Measurements from ENCODE around the gene IPPK. TPM values are rescaled to one million over a fixed set of nuclear protein-coding genes. Genes with fewer than 3 reads are reported as not detected.

IPPK gene
- total and polyA plus RNA-seq, 2 of the 8 experiments (the other 6 are each of a cell fraction or from before 2014, with no cell fraction given), result 10.5 to 13.6 TPM

- no peak overlapping the region for H2BK15ac ChIP-seq (ENCODE audit: low read length)
- H2AK5ac ChIP-seq (ENCODE audit: low read depth, low read length), result no peak overlapping the region
- H4K20me1 ChIP-seq (replicated peaks in 1 of 2; ENCODE audit: control insufficient read depth in 1 of 2, insufficient read depth in 2 of 2, low read length in 2 of 2), result peaks cover 4 to 13% of the 10 kb centered on the region in 2 experiments
- H2BK20ac ChIP-seq (ENCODE audit: low read length), result no peak overlapping the region
- no peak overlapping the region for H3K4me3 ChIP-seq (ENCODE audit: extremely low read depth in 1 of 4, insufficient read depth in 2 of 4, low read depth in 3 of 4, low read length in 4 of 4)
- DNase-seq (ENCODE audit: low read depth in 1 of 2, low spot score in 2 of 2), result no peak
- no peak overlapping the region for H4K8ac ChIP-seq (ENCODE audit: extremely low read depth, insufficient read depth, low read length)
- peaks cover 18 to 35% (median 29%) of the 10 kb centered on the region in 4 experiments for H3K36me3 ChIP-seq (ENCODE audit: control insufficient read depth in 2 of 4, insufficient read depth in 4 of 4, low read length in 3 of 4)
- H3K14ac ChIP-seq (ENCODE audit: insufficient read length), result no peak overlapping the region
- no peak overlapping the region for H3K9ac ChIP-seq (replicated peaks in 1 of 4; ENCODE audit: extremely low read depth in 1 of 4, low read depth in 3 of 4, low read length in 3 of 4)
- H3K27ac ChIP-seq (ENCODE audit: low read depth, low read length), result no peak overlapping the region
- FAIRE-seq, result no peak
- H3K4me2 ChIP-seq (ENCODE audit: insufficient read depth in 1 of 2, low read depth in 2 of 2, low read length in 2 of 2), result no peak overlapping the region
- H4K5ac ChIP-seq (ENCODE audit: insufficient read length, low read depth, low read length), result no peak overlapping the region
- no peak overlapping the region for H2BK12ac ChIP-seq (ENCODE audit: low read depth, low read length)
- H3K79me2 ChIP-seq (ENCODE audit: control insufficient read depth in 1 of 2, insufficient read depth in 2 of 2, low read length in 2 of 2), result no peaks in the 10 kb centered on the region
- ChIA-PET CTCF (ENCODE audit: partially characterized antibody) (interaction anchor here (0.7 to 11.9 kb wide), 8 partner anchors 10 to 212 kb away, joined by 3 to 236 read pairs (median 3); partner anchors contain the start of gene IPPK), POLR2A (ENCODE audit: partially characterized antibody) (interaction anchor here (0.6 kb wide), 1 partner anchor 28 kb away, joined by 3 read pairs; no protein-coding TSS in a partner anchor)
- H3K23me2 ChIP-seq (ENCODE audit: low read depth, low read length), result no peaks in the 10 kb centered on the region
- no peaks in the 10 kb centered on the region; the same call in 1 of the 2 replicates for H3K79me1 ChIP-seq (ENCODE audit: low read depth, low read length)
- no peak overlapping the region for H3K4ac ChIP-seq (replicated peaks; ENCODE audit: insufficient read length, low read depth, low read length)
- no peaks in the 10 kb centered on the region for H3K4me1 ChIP-seq (replicated peaks in 1 of 4; ENCODE audit: control insufficient read depth in 3 of 4, insufficient read depth in 4 of 4, low read length in 3 of 4)
- no peak overlapping the region for H3K18ac ChIP-seq (ENCODE audit: extremely low read depth, low read length)
- WGBS, 2 experiments (ENCODE audit: extremely low coverage in 1 of 2, insufficient coverage in 1 of 2, insufficient read length in 1 of 2, insufficient replicate concordance in 2 of 2, low coverage in 1 of 2, low lambda C conversion rate in 2 of 2, missing lambda C conversion rate in 1 of 2), result 86% methylated on average over 3 of the region's 3 CpGs; no CpG with 5 or more reads in 1 of the 2 experiments
- H3K9me3 ChIP-seq (ENCODE audit: insufficient read depth in 2 of 2, low read depth in 1 of 2, low read length in 1 of 2), result no peaks in the 10 kb centered on the region
- H3K23ac ChIP-seq (ENCODE audit: insufficient read length), result no peak overlapping the region
- no peak overlapping the region for H2AFZ ChIP-seq (ENCODE audit: low read length)
- H2BK120ac ChIP-seq (replicated peaks; ENCODE audit: low read depth, low read length), result no peak overlapping the region
- H3K27me3 ChIP-seq (replicated peaks in 1 of 4; ENCODE audit: control insufficient read depth in 3 of 4, extremely low read depth in 1 of 4, insufficient read depth in 3 of 4, low read length in 3 of 4), result no peaks in the 10 kb centered on the region
- H3K56ac ChIP-seq (replicated peaks; ENCODE audit: insufficient read length, low read depth, low read length), result no peak overlapping the region
- no peak overlapping the region for H2BK5ac ChIP-seq (ENCODE audit: low read depth, low read length)
- no peak overlapping the region for H4K91ac ChIP-seq (replicated peaks; ENCODE audit: insufficient read length, low read length)
- no peak for TF ChIP-seq TAF1 (IDR thresholded peaks at IDR 0.05; ENCODE audit: low read depth, low read length)
- no peak for TF ChIP-seq JUND (IDR thresholded peaks at IDR 0.05; ENCODE audit: low read length)
- no peak for TF ChIP-seq KDM1A (IDR thresholded peaks at IDR 0.05; ENCODE audit: borderline replicate concordance, low read length)
- no peak for TF ChIP-seq CEBPB (IDR thresholded peaks at IDR 0.05; ENCODE audit: low read depth, low read length)
- TF ChIP-seq BCL11A (IDR thresholded peaks at IDR 0.05; ENCODE audit: low read depth in 2 of 2, low read length in 2 of 2), result no peak
- no peak for TF ChIP-seq ATF3 (IDR thresholded peaks at IDR 0.05; ENCODE audit: insufficient read depth, low read depth, low read length)
- no peak for TF ChIP-seq GTF2F1 (IDR thresholded peaks at IDR 0.05; ENCODE audit: borderline replicate concordance, low read depth, low read length)
- TF ChIP-seq NANOG (IDR thresholded peaks at IDR 0.05; ENCODE audit: insufficient read depth, low read depth, low read length, poor library complexity, severe bottlenecking), result no peak
- TF ChIP-seq SAP30 (IDR thresholded peaks at IDR 0.05; ENCODE audit: insufficient read depth, insufficient replicate concordance, low read length), result no peak
- TF ChIP-seq TAF7 (optimal IDR thresholded peaks at IDR 0.05; ENCODE audit: borderline replicate concordance, low read depth, low read length), result no peak
- no peak for TF ChIP-seq EP300 (IDR thresholded peaks at IDR 0.05; ENCODE audit: borderline replicate concordance in 1 of 2, low read depth in 2 of 2, low read length in 2 of 2)
- TF ChIP-seq, protein P1, sequence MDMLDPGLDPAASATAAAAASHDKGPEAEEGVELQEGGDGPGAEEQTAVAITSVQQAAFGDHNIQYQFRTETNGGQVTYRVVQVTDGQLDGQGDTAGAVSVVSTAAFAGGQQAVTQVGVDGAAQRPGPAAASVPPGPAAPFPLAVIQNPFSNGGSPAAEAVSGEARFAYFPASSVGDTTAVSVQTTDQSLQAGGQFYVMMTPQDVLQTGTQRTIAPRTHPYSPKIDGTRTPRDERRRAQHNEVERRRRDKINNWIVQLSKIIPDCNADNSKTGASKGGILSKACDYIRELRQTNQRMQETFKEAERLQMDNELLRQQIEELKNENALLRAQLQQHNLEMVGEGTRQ (IDR thresholded peaks at IDR 0.05; ENCODE audit: low read length), result no peak
Observed at GRCh38 chr9:92714016-92714415, 44.1 kb upstream of the IPPK start.

Measured in H1 (cell line).